HG02852 (cell line): Measurements from ENCODE around the gene DUS3L.
A peak's percentile ranks its signal among the peaks of the same experiment; 100 is the strongest.

Experiments
- ATAC-seq: cut with Tn5 transposase; IDR thresholded peaks from one replicate; pipeline ENCODE4 v1.9.1; 2021; ENCODE audit warnings: mild to moderate bottlenecking, moderate library complexity; ENCODE audit not compliant: unreplicated experiment

Gene DUS3L

DNA sequence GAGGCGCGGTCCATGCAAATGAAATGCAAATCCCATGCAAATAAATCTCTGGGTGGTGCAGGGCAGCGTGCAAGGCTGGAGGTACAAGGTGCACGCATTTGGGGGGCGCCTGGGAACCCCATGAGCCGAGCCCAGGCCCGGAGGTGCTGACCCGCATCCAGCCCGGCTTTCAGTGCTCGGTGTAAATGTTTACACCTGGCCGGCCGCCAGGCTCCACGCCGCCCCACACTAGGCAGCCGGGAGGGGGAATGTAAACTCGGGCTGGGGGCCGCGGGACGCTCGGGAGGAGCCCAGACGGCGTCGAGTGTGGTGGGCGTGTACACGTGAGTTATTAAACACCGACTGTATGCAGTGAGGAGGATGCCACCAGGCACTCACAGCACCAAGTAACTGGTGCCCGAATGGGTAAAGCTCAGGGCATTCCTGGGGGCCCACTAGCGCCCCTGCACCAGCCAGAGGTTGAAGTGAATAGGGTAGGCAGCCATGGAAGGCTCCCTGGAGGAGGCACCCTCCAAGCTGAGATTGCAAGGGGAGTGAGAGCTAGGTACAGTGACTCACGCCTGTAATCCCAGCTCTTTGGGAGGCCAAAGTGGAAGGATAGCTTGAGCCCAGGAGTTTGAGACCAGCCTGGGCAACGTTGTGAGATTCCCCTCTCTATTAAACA lies 31.4 kb upstream of the DUS3L start:
- no peak for ATAC-seq

DNA sequence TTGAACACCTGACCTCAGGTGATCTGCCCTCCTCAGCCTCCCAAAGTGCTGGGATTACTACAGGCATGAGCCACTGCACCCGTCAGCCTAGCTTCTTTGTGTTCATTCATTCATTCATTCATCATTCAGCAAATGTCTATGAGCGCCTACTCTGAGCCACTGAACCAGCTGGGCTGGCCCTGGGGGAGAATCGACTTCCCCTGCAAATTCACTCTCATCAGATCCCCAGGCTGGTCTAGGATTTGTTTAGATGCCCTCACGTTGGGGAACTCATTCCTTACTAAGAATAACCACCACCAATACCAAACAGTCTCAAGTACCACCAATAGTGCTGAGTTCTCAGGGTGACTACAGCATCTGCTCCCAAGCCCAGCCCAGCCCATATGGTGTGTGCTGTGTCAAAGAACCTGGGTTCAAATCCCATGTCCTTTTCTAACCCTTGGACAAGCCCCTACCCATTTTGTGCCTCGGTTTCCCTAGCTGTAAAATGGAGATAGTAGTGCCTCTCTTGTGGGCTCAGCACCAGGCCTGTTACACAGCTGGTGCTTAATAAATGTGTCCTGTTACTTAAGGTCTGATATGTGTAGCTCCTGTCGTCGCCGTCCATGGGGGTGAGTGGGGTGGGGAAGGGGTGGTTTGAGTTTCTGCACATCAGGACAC lies 30.7 kb upstream of the DUS3L start:
- ATAC-seq = no peak

DNA sequence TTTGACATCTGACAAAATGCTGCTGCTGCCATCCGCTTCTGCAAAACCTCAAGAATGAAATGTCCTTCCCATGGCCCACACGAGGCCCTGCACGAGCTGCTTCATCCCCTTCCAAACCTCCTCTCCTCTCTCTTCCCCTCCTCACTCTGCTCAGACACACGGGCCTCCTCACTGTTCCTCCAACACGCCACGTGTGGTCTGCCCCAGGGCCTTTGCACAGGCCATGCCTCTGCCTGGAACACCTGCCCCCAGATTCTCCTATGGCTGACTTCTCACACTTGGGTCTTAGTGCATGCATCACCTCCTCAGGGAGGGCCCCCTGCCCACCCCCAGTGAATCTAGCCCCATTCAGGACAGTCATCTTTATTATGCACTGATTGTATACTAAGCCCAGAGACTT lies 29.8 kb upstream of the DUS3L start:
- ATAC-seq = no peak

DNA sequence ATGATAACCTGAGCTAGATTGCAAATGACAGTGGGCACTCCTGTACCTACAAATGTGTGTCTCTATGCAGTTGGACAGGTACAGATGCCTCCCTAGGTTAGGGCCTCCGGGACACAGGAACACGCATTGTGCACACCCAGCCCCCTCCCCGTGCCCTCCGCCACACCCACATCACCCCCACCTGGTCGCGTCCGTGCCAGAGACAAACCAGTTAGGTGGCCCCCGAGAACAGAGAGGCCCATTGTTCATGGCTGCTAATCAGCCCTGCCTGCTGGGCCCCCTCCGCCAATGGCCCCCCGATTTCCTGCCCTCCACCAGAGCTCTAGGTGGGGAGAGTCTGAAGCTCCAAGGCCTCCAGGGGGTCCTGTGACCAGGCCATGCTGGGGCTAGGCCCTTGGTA lies 27.6 kb upstream of the DUS3L start:
- no peak for ATAC-seq

DNA sequence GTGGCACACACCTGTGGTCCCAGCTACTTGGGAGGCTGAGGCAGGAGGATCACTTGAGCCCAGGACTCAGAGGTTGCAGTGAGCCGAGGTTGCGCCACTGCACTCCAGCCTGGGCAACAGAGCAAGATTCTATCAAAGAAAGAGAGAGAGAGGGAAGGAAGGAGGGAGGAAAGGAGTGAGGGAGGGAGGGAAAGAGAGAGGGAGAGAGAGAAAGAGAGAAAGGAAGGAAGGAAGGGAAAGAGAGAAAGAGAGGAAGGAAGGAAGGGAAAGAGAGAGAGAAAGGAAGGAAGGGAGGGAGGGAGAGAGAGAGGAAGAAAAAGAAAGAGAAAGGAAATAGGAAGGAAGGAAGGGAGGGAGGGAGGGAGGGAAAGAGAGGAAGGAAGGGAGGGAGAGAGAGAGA lies 26.3 kb upstream of the DUS3L start:
- no peak for ATAC-seq

DNA sequence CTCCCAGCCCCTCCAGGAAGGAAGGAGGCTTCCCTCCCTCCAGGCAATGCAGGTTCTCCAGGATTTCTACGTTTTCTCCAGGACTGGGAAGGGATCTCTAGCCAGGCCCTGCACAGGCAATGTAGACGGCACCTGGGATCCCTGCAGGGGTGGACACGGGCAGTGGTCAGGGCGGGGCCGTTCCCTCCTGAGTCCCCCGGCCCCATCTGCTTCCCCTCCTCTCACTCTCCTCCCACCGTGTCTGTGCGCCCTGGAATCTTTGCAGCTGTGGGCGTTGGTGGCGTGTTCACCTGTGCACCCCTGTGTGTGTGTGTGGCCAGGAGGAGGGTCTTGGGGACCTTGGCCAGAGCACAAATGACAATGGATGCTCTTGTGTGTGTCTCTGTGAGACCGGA lies 23.9 kb upstream of the DUS3L start:
- ATAC-seq = no peak

DNA sequence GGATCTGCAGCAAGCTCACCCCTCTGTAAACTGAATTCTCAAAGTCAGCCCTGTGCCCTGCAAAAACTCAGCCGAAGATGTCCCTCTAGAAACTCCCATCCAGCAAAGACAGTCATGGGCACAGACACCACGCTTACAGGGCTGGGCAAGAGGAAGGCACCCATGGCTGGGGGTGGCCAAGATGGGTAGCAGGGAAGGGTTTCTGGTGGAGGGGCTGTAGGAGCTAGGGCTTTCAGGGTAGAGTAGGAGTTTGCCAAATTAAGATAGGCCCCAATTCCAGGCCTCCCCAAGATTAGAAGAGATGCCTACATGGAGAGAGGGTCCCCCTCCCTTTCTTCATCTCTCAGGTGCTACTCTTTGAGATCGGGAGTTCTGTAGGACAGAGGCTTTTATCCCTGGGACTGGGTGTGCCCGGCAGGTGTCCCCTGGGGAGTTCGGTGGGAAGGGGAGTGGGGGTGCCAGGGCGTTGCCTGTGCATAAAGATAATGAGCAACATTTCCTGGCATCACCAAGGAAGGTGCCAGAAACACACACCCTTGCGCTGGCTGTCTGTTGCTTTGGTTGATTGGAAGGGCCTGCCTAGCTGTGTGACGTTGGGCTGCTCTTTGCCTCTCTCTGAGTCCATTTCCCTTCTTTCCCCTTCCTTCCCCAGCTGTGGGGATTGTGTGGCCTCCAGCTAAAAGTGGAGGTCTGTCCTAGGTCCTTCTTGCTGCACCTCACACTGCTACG lies 23.3 kb upstream of the DUS3L start:
- ATAC-seq = no peak

DNA sequence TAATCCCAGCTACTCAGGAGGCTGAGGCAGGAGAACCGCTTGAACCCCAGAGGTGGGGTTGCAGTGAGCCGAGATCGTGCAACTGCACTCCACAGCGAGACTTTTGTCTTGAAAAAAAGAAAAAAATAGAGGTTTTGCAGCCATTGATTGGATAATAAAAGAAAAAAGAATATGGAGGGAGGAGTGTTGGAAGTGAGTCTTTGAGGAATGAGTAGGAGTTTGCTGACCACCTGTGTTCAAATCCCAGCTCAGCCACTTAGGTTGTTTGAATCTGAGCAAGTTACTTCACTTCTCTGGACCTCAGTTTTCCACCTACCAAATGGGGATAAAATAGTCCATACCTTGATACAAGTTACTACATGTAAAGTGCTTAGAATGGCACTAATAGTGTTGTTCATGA lies 20.2 kb upstream of the DUS3L start:
- no peak for ATAC-seq

DNA sequence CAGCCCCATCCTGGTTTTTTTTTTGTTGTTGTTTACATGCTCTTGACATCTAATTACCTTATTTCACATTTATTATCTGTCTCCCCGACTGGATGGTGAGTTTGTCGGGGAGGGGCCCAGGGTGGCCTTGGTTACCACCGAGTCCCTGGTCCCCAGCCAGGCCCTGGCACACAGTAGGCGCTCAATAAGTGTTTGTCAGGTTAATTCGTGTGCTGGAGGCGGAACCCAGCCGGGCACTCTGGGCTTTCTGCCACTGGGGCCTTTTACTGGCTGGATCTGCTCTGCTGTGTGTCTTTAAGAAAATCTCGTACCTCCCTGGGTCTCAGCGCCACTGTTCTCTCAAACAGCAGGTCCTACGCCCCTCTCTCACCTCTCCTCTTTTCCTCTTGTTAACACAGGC lies 18.5 kb upstream of the DUS3L start:
- no peak for ATAC-seq

DNA sequence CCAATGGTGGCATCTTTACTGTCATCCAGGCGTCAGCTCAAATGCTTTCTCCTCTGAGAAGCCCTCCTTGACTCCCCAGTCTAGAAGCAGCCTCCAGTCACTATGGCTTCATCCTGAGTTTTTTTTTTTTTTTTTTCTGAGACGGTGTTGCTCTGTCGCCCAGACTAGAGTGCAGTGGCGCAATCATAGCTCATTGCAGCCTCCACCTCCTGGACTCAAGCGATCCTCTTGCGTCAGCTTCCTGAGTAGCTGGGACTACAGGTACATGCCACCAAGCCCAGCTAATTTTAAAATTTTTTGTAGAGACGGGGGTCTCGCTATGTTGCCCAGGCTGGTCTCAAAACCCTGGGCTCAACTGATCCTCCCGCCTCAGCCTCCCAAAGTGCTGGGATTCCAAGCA lies 18.1 kb upstream of the DUS3L start:
- no peak for ATAC-seq

DNA sequence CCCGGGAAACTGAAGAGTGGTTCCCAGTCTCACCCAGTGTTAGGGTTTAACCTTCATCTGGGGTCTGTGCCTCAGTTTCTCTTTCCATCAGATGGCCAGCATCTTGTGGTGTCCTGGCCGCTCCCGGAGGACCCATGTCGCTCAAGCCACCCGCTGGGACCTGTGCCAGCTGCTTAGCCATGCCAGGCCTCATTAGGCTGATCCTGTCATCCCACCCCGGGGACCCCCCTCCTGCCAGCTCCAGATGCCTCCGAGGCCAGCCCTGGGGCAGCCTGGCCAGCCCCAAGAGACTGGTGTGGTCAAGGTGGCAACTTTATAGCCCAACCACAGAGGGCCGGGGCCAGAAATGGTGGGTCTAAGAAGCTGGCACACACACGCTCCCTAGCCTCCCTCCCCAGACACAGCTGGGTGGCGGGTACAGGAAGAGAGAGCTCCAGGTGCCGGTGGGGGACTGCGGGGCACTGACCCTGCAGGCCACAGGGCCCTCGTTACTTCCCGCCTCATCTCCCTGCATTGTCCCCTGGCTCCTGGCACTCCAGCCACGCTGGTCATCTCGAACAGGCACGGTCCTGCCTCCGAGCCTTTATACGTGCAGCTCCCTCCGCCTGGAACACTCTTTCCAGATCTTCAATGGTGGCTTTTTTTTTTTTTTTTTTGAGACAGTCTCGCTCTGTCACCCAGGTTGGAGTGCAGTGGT lies 17.3 kb upstream of the DUS3L start:
- no peak for ATAC-seq

DNA sequence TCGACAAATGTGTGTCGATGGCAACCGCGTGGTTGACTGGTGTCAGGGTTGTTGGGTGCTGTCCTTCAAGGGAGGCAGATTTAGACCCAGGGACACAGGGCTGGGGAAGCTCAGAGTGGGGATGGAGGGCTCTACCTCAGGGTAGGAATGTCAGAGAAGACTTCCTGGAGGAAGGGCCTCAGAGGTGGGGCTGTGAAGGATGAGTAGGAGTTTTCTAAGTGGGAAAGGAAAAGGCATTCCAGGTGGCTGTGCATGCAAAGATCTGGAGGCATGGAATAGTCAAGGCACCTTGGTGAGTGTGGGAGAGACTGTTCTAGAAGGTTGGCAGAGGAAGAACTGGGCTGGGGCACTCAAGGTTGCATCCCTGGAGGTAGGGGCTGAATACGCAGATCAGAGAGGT lies 15.9 kb upstream of the DUS3L start:
- no peak for ATAC-seq

DNA sequence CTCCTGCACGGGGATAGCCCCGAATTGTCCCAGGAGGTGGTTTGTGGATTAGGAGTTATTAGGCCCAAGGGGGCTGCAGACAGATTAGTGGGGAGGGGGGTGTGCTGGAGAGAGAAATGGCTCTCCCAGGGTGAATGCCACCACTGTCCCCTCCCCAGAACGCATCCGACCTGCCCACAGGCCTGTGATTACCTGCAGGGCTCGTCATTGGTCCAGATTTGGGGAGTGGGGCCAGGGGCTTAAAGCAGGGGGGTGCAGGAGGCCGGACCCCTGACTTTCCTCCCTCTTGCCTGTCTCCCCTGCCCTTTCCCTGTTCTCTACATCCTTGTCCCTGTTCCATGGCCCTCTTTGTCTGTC lies 15.1 kb upstream of the DUS3L start:
- no peak for ATAC-seq

DNA sequence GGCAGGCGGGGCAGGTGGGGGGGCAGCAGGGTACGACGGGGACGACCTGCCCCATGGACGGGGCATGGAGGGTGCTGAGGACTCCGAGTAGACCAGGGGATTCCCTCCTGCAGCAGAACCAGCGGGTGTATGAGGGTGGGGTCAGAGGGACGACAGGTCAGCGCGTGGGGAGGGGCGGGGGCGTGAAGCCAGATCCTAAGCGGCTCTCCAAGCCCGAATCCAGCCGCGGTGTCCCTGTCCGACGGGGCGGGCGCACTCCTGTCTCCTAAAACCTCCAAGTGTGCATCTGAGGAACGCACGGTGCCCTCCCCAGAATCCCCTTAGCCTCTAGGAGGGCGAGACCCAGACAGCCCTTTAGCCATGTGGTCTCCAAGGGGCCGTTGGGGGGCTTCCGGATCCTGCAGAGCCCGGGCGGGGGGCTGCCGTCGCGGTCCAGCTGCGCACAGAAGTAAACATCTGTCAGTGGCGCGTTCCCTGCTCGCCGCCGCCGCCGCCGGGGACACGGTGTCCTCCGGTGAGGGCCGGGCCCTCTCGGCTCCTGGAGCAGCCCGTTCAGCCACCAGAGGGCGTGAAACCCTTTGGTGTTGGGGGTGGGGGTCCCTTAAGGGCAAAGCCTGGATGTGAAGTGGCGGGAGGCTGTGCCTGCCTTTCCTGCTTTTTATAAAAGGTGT lies 14.6 kb upstream of the DUS3L start:
- ATAC-seq = no peak

DNA sequence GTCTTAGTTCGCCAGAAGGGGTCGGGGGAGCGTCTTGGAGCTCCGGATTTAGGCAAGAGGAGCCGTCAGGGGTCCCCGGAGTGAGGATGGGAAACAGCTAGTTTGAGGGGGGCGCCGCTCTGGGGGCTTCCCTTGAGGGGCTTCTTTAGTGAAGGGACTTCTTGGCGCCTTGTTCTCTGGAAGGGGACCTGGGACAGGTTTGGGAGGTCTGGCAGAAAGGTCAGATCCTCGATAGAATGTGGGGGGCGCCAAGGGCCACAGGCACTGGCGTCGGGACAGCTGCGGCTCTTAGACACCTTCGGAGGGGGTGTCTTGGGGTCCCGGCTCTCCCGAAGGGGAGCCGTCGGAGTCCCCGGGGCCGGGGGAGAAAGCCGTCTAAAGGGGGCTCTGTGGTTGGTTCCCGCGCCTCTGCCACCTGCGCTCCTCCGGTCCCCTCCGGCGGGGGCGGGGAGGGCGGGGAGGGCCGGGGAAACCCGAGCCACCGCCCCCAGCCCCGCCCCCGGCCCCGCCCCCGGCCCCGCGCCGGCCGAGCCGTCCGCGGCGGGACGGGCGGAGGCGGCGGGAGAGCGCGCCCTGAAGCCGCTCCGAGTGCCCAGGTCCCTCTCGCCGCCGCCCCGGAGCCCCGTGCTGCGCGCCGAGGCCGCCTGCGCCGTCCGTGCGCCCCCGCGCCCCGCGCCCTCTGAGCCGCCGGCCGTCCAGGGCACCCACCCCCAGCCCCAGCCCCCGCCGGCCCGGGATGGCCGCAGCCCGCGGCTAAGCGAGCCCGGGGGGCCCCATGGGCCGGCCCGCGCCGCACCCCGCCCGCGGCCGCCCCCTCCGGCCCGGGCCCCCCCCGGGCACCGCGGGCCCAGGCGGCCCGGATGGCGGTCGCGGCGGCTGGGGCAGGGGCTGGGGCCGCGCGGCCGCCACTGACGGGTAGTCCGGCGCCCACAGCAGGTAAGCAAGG lies 13.8 kb upstream of the DUS3L start, which contains the start of gene NRTN:
Gene NRTN (plus strand): TSS at position 552 of the 946 bp plus-strand sequence. CDS start 19,099 bp downstream, outside the sequence.
- ATAC-seq = no peak

DNA sequence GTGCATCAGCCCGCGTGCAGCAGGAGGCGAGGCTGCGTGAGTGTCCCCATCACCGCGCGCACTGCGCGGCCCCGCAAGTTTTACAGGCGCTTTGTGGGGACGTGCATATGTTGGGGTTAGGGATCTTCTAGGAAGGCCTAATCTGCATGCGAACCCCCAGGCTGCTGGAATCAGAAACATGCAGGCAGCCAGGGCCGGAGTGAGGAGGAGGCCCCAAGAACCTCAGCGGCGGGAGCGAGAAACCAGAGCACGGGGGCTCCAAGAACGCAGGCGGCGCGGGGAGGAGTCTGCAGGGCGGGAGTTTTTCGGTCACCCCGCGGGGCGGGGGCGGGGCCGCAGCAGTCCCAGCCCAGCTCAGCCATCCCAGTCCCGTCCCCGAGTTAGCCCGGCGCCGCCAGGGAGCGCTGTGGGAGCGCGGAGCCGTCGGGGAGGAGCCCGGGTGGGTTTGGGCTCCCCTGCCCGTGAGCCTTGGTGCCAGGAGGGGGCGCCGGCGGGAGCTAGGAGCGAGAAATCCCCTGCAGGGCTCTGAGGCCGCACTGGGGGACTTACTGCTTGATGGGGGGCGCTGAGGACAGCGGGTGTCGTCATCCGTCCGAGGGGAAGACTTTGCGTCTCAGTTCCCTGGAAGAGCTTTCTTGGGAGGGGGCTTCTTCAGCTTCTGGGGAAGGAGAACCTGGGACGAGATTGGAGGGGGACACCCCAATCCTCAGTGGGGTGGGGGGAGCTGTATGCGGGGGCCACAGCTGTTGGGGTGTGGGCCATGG lies 13.0 kb upstream of the DUS3L start:
- ATAC-seq = peak; percentile 62

DNA sequence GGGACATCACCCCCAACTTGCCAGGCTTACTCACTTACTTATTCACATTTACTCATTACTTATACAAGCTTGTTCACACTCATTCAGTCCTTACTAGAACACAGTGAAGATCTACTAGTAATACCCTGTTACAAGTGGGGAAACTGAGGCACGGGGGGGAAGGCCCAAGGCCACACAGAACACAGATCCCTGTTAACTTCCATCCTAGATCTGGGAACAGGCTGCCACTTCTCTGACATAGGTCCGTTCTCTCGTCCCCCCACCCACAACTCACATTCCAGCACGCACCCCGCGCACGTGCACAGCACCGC lies 12.4 kb upstream of the DUS3L start:
- ATAC-seq = no peak

DNA sequence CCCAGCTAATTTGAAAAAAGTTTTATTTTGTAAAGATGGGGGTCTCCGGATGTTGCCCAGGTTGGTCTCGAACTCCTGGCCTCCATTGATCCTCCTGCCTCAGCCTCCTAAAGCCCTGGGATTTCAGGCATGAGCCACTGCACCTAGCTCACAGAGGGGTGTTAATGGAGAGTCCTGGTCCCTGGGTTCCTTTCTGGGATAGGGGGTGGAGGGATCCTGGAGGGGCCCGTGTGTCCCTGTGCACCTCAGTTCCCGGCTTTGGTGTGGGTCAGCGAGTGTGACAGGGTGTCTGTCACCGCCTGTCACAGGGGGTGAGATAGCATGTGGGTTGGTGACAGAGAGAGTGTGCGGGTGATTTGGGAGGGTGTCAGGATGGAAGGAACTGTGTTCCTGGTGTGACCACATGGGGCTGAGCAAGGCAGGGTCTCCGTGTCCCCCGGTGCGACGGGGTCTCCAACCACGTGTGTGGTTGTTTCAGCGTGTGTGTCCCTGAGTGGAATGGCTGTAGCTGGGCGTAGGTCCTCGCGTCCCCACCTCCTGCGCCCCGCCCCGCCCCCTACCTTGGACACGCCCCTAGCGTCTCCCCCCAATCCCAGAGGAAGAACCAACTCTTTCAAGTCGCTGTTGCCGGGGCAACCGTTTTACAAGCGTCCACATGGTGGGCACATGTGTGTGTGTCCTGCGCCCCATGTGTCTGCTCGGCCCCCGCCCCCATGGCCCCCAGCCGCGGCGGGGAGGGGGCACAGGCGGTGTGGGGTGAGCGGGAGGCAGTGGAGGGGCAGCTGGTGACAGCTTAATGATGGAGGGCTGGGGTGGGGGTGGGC lies 11.0 kb upstream of the DUS3L start:
- no peak for ATAC-seq
